IMR-90 (cell line): ENCODE measurements around the gene RAD51B. TPM values are rescaled to one million over a fixed set of nuclear protein-coding genes. Genes with fewer than 3 reads are reported as not detected.
A peak's percentile ranks its signal among the peaks of the same experiment; 100 is the strongest.

Experiments
- ATAC-seq: fragments of 200-7000 bp; cut with Tn5 transposase; 2 replicates; pipeline ENCODE4 v1.9.1; 2020; ENCODE audit warnings: low read depth, mild to moderate bottlenecking, moderate library complexity
- BruUV-seq: library from RNA; stranded (reverse); fragments of 400-500 nt; replicated peaks from 2 replicates; lab custom pipeline; 2021; lab: Mats Ljungman, UMichigan
- CTCF ChIA-PET: fragments of 300-600 bp; formaldehyde crosslinking; extraction: SDS; loops from one replicate; lab custom pipeline; 2021; ENCODE audit warnings: antibody characterized with exemption; lab: Yijun Ruan, JAX
- POLR2A ChIA-PET: fragments of 300-600 bp; sonication (Branson Sonifier 250); formaldehyde crosslinking; loops from one replicate; lab custom pipeline; 2022; ENCODE audit warnings: antibody characterized with exemption; ENCODE audit not compliant: unreplicated experiment; lab: Charles Lee
- DNase-seq: peaks from one replicate; pipeline ENCODE4 v3.0.0; 2013
- H2AFZ ChIP-seq: replicated peaks from 2 replicates; pipeline ENCODE3; 2013; ENCODE audit warnings: low read length, mild to moderate bottlenecking; ENCODE audit not compliant: poor library complexity
- H2AK5ac ChIP-seq: 2 replicates; pipeline ENCODE4 v1.6.1; 2013; ENCODE audit warnings: low read depth, low read length, inconsistent platforms
- H2AK9ac ChIP-seq: replicated peaks from 2 replicates; pipeline ENCODE3; 2013; ENCODE audit warnings: mild to moderate bottlenecking, low read depth, low read length, moderate library complexity; ENCODE audit not compliant: poor library complexity
- H2BK120ac ChIP-seq: 2 replicates; pipeline ENCODE4 v1.6.1; 2013; ENCODE audit warnings: low read depth, low read length, inconsistent platforms
- H2BK15ac ChIP-seq: 3 replicates; pipeline ENCODE4 v1.6.1; 2013; ENCODE audit warnings: low read depth, low read length, inconsistent platforms
- H2BK20ac ChIP-seq: 2 replicates; pipeline ENCODE4 v1.6.1; 2013; ENCODE audit warnings: low read depth, mild to moderate bottlenecking, inconsistent platforms, low read length, moderate library complexity
- H2BK5ac ChIP-seq: 2 replicates; pipeline ENCODE4 v1.6.1; 2013; ENCODE audit warnings: mild to moderate bottlenecking, low read depth, low read length, inconsistent platforms; ENCODE audit not compliant: poor library complexity, severe bottlenecking
- H3K14ac ChIP-seq: replicated peaks from 2 replicates; pipeline ENCODE4 v1.6.1; 2013; ENCODE audit warnings: low read depth, low read length, inconsistent platforms
- H3K18ac ChIP-seq: 2 replicates; pipeline ENCODE4 v1.6.1; 2013; ENCODE audit warnings: low read depth, low read length, control low read depth
- H3K23ac ChIP-seq: 2 replicates; pipeline ENCODE4 v1.6.1; 2013; ENCODE audit warnings: low read depth, low read length, inconsistent platforms
- H3K27ac ChIP-seq: 2 replicates; pipeline ENCODE4 v1.5.1; 2013; ENCODE audit warnings: mild to moderate bottlenecking, control low read depth, low read length; ENCODE audit not compliant: insufficient read depth
- H3K27me3 ChIP-seq: 2 replicates; pipeline ENCODE4 v1.6.1; 2013; ENCODE audit warnings: low read length; ENCODE audit not compliant: control insufficient read depth, insufficient read depth
- H3K36me3 ChIP-seq: 2 replicates; pipeline ENCODE4 v1.6.1; 2013; ENCODE audit warnings: low read length, mixed read lengths; ENCODE audit not compliant: control insufficient read depth, insufficient read depth
- H3K4ac ChIP-seq: 2 replicates; pipeline ENCODE4 v1.6.1; 2013; ENCODE audit warnings: low read depth, low read length, inconsistent platforms
- H3K4me1 ChIP-seq: 2 replicates; pipeline ENCODE4 v1.6.1; 2013; ENCODE audit warnings: low read length, mixed read lengths; ENCODE audit not compliant: control insufficient read depth, insufficient read depth
- H3K4me2 ChIP-seq: 2 replicates; pipeline ENCODE4 v1.6.1; 2013; ENCODE audit warnings: low read depth, mild to moderate bottlenecking, control low read depth, low read length, moderate library complexity
- H3K4me3 ChIP-seq: 2 replicates; pipeline ENCODE4 v1.5.1; 2013; ENCODE audit warnings: low read depth, mild to moderate bottlenecking, control low read depth, low read length, moderate library complexity; ENCODE audit not compliant: insufficient read depth
- H3K56ac ChIP-seq: 2 replicates; pipeline ENCODE4 v1.6.1; 2013; ENCODE audit warnings: low read length, inconsistent platforms; ENCODE audit not compliant: insufficient read depth; ENCODE audit errors: extremely low read depth
- H3K79me1 ChIP-seq, 2 experiments: 2 replicates each; pipeline ENCODE4 v1.6.1; 2013; ENCODE audit warnings: low read length in 2 of 2, inconsistent platforms in 1 of 2, low read depth in 1 of 2
- H3K9ac ChIP-seq: 2 replicates; pipeline ENCODE4 v1.6.1; 2013; ENCODE audit warnings: low read depth, low read length, control low read depth
- H3K9me1 ChIP-seq: 2 replicates; pipeline ENCODE4 v1.6.1; 2013; ENCODE audit warnings: low read length, inconsistent platforms; ENCODE audit not compliant: insufficient read depth
- H3K9me3 ChIP-seq: 2 replicates; pipeline ENCODE4 v1.6.1; 2013; ENCODE audit warnings: low read length; ENCODE audit not compliant: control insufficient read depth, insufficient read depth
- H4K20me1 ChIP-seq: 2 replicates; pipeline ENCODE4 v1.6.1; 2013; ENCODE audit warnings: low read length, inconsistent platforms; ENCODE audit not compliant: insufficient read depth
- H4K5ac ChIP-seq: 2 replicates; pipeline ENCODE4 v1.6.1; 2013; ENCODE audit warnings: mild to moderate bottlenecking, low read depth, low read length, control low read depth
- H4K8ac ChIP-seq, 2 experiments: 2 replicates each; pipeline ENCODE4 v1.6.1; 2013; ENCODE audit warnings: low read depth in 2 of 2, low read length in 2 of 2, control low read depth in 1 of 2, inconsistent platforms in 1 of 2
- H4K91ac ChIP-seq: 2 replicates; pipeline ENCODE4 v1.6.1; 2013; ENCODE audit warnings: low read depth, low read length, inconsistent platforms; ENCODE audit not compliant: insufficient read depth
- BHLHE40 ChIP-seq: fragments of 150-350 bp; IDR thresholded peaks from 2 replicates; pipeline ENCODE4 v1.6.1; 2016; ENCODE audit warnings: mild to moderate bottlenecking, low read depth, low read length
- CEBPB ChIP-seq: IDR thresholded peaks from 2 replicates; pipeline ENCODE4 v1.6.1; 2012; ENCODE audit warnings: low read depth, low read length, improper control_type of control experiment
- CHD1 ChIP-seq: IDR thresholded peaks from 2 replicates; pipeline ENCODE4 v1.6.1; 2012; ENCODE audit warnings: low read depth, low read length, improper control_type of control experiment
- FOS ChIP-seq: fragments of 150-350 bp; IDR thresholded peaks from 2 replicates; pipeline ENCODE4 v1.6.1; 2016; ENCODE audit warnings: low read depth, low read length
- MXI1 ChIP-seq: IDR thresholded peaks from 2 replicates; pipeline ENCODE4 v1.6.1; 2012; ENCODE audit warnings: low read depth, mild to moderate bottlenecking, low read length, moderate library complexity, borderline replicate concordance
- NFE2L2 ChIP-seq: fragments of 150-350 bp; IDR thresholded peaks from 2 replicates; pipeline ENCODE4 v1.6.1; 2016; ENCODE audit warnings: low read depth, mild to moderate bottlenecking, low read length
- POLR2A ChIP-seq: IDR thresholded peaks from 2 replicates; pipeline ENCODE4 v1.6.1; 2012; ENCODE audit warnings: mild to moderate bottlenecking, low read depth, low read length
- RAD21 ChIP-seq: IDR thresholded peaks from 2 replicates; pipeline ENCODE4 v1.6.1; 2012; ENCODE audit warnings: low read length, improper control_type of control experiment
- RCOR1 ChIP-seq: IDR thresholded peaks from 2 replicates; pipeline ENCODE4 v1.6.1; 2012; ENCODE audit warnings: mild to moderate bottlenecking, low read length, improper control_type of control experiment; ENCODE audit not compliant: insufficient replicate concordance
- RFX5 ChIP-seq: IDR thresholded peaks from 2 replicates; pipeline ENCODE4 v1.8.0; 2012; ENCODE audit warnings: low read depth, mild to moderate bottlenecking, low read length, moderate library complexity
- SMC3 ChIP-seq: fragments of 150-350 bp; IDR thresholded peaks from 2 replicates; pipeline ENCODE4 v1.6.1; 2016; ENCODE audit warnings: low read depth, mild to moderate bottlenecking, antibody characterized with exemption, low read length, moderate library complexity
- WGBS, 2 experiments: methylation state at CpG; one replicate each; pipeline versions ENCODE4 v1.1.5 to v1.1.7; 2013; ENCODE audit warnings: missing lambda C conversion rate in 2 of 2; ENCODE audit not compliant: insufficient read length in 1 of 2; ENCODE audit errors: extremely low coverage in 2 of 2; 5-methylcytosine and 5-hydroxymethylcytosine counted together
- dilution Hi-C: fragments of 300-500 bp; cut with HindIII; formaldehyde crosslinking; loops from one replicate; pipeline ENCODE4 v1.14.3; 2018; ENCODE audit warnings: low sequenced_read_pairs; ENCODE audit not compliant: unreplicated experiment
- in situ Hi-C: fragments of 300-500 bp; cut with MboI; formaldehyde crosslinking; loops from 3 replicates; pipeline ENCODE4 v1.14.3; 2019; ENCODE audit warnings: low sequenced_read_pairs, inconsistent platforms, mixed read lengths
- intact Hi-C: fragments of 100-400 bp; cut with micrococcal nuclease; formaldehyde crosslinking; loops from 2 replicates; pipeline ENCODE4 v1.10.0; 2022
- polyA plus RNA-seq, 3 experiments: library from polyadenylated mRNA; depleted of rRNA; stranded (reverse); fragments of >200 nt; gene quantifications; 2 replicates each; pipeline ENCODE4 v1.2.3, GENCODE V29; 2012; ENCODE audit warnings: low replicate concordance in 1 of 3
- total RNA-seq: library from RNA; depleted of rRNA; stranded (reverse); fragments of >200 nt; gene quantifications from 2 replicates; pipeline ENCODE4 v1.2.3, GENCODE V29; 2012
- TF ChIP-seq, protein P1 (sequence below): conservative IDR thresholded peaks from 2 replicates; pipeline ENCODE4 v1.5.1; 2012; ENCODE audit warnings: mild to moderate bottlenecking, low read depth, low read length, improper control_type of control experiment
- TF ChIP-seq, protein P2 (sequence below): fragments of 150-350 bp; IDR thresholded peaks from 2 replicates; pipeline ENCODE4 v1.6.1; 2016; ENCODE audit warnings: low read depth, mild to moderate bottlenecking, low read length, moderate library complexity, borderline replicate concordance

RAD51B gene
- total and polyA plus RNA-seq, 2 of the 4 experiments (the other 2 are of a cell fraction) = 5.1 to 18.8 TPM

DNA sequence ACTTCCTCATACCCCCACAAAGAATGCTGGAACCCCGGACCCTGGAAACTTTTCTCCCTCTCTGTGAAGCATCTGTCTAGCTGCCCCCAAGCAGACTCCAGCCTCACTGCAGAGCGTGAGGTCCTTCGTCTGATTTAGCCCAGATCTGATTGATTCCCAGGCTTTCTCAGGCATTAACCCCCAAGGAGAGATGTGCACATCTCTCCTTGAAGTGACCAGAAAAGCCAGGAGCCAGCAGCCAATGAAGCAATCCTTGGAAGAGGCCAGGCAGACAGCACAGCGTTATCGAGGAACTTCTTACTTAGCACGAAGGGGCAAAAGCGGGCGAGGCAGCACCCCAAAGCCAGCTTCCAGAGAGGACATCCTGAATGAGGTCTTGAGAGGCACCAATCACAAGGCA, 872.6 kb downstream of the RAD51B start:
- Histone ChIP-seq H3K79me1 (peaks cover 0 to 13% of the 10 kb centered on the region in 2 experiments; a peak in 2 of 4 replicates), H3K4me2 (no peak overlapping the region), H4K20me1 (no peaks in the 10 kb centered on the region), H3K9me3 (no peaks in the 10 kb centered on the region), H2BK5ac (no peak overlapping the region), H3K9ac (no peak overlapping the region), H2AK5ac (peak overlapping the region; percentile 99), H3K27me3 (no peaks in the 10 kb centered on the region), H2BK15ac (peak overlapping the region; percentile 73; the same call in 2 of the 3 replicates), H2AFZ (no peak overlapping the region), H3K9me1 (peaks cover 30% of the 10 kb centered on the region), H3K56ac (no peak overlapping the region), H4K91ac (peak overlapping the region; percentile 80), H3K27ac (no peak overlapping the region), H4K8ac (0 out of 4 replicates have a peak overlapping the region, but pooled peaks of 1 of the 2 experiments have one; percentile 26), H4K5ac (no peak overlapping the region), H3K18ac (peak overlapping the region; percentile 22; the same call in 1 of the 2 replicates), H3K23ac (no peak overlapping the region), H3K36me3 (no peaks in the 10 kb centered on the region), H3K14ac (peak overlapping the region; percentile 75; the same call in 1 of the 2 replicates), H3K4me3 (no peak overlapping the region), H2AK9ac (no peak overlapping the region), H3K4me1 (peaks cover 45% of the 10 kb centered on the region), H2BK20ac (peak overlapping the region; percentile 52; the same call in 1 of the 2 replicates), H2BK120ac (peak overlapping the region; percentile 95), H3K4ac (peak overlapping the region; percentile 88)
- CTCF ChIA-PET = no interaction called here
- dilution Hi-C loops (no loop called here), in situ Hi-C loops (no loop called here), intact Hi-C loops (loop anchor here (5.0 kb wide), 1 partner anchor 90 kb away; no protein-coding TSS in a partner anchor)
- POLR2A ChIA-PET = interaction anchor here (1.4 kb wide), 1 partner anchor 101 kb away, joined by 8 read pairs; the partner anchor contains the start of gene ZFP36L1
- TF ChIP-seq RFX5 = no peak
- no peak for TF ChIP-seq NFE2L2
- TF ChIP-seq MXI1 = no peak
- no peak for TF ChIP-seq POLR2A
- no peak for TF ChIP-seq CHD1
- TF ChIP-seq FOS = no peak
- TF ChIP-seq, protein P1, sequence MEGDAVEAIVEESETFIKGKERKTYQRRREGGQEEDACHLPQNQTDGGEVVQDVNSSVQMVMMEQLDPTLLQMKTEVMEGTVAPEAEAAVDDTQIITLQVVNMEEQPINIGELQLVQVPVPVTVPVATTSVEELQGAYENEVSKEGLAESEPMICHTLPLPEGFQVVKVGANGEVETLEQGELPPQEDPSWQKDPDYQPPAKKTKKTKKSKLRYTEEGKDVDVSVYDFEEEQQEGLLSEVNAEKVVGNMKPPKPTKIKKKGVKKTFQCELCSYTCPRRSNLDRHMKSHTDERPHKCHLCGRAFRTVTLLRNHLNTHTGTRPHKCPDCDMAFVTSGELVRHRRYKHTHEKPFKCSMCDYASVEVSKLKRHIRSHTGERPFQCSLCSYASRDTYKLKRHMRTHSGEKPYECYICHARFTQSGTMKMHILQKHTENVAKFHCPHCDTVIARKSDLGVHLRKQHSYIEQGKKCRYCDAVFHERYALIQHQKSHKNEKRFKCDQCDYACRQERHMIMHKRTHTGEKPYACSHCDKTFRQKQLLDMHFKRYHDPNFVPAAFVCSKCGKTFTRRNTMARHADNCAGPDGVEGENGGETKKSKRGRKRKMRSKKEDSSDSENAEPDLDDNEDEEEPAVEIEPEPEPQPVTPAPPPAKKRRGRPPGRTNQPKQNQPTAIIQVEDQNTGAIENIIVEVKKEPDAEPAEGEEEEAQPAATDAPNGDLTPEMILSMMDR = no peak
- TF ChIP-seq SMC3 = no peak
- TF ChIP-seq, protein P2, sequence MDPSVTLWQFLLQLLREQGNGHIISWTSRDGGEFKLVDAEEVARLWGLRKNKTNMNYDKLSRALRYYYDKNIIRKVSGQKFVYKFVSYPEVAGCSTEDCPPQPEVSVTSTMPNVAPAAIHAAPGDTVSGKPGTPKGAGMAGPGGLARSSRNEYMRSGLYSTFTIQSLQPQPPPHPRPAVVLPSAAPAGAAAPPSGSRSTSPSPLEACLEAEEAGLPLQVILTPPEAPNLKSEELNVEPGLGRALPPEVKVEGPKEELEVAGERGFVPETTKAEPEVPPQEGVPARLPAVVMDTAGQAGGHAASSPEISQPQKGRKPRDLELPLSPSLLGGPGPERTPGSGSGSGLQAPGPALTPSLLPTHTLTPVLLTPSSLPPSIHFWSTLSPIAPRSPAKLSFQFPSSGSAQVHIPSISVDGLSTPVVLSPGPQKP = no peak
- no peak for TF ChIP-seq CEBPB
- no peak for TF ChIP-seq BHLHE40
- TF ChIP-seq RCOR1 = no peak
- TF ChIP-seq RAD21 = no peak
- DNase-seq (no peak), ATAC-seq (no peak)
- BruUV-seq = no TSS peak
- 100% methylated on average over 3 of the region's 8 CpGs; no CpG with 5 or more reads in 1 of the 2 experiments for WGBS, 2 experiments
